A549 (cell line): ENCODE data around the gene PRKCE.

Experiments
- CTCF ChIP-seq: fragments of >200 bp; sonication (Bioruptor Twin); formaldehyde crosslinking; IDR thresholded peaks from 3 replicates; pipeline ENCODE4 v1.5.1; 2016
- HDAC2 ChIP-seq: fragments of 200-600 bp; sonication (generic); IDR thresholded peaks from 2 replicates; pipeline ENCODE4 v1.6.1; 2016

- TF ChIP-seq CTCF (no peak), HDAC2 (no peak)
Measured at GRCh38 chr2:46145840-46146239, 494.4 kb downstream of the PRKCE start.
